GF-D8 (cell line): ENCODE data around the gene ITPR1.

ENCODE experiments used
- DNase-seq: peaks from one replicate; lab custom pipeline; 2025; lab: John Stamatoyannopoulos, UW

Gene ITPR1

DNA sequence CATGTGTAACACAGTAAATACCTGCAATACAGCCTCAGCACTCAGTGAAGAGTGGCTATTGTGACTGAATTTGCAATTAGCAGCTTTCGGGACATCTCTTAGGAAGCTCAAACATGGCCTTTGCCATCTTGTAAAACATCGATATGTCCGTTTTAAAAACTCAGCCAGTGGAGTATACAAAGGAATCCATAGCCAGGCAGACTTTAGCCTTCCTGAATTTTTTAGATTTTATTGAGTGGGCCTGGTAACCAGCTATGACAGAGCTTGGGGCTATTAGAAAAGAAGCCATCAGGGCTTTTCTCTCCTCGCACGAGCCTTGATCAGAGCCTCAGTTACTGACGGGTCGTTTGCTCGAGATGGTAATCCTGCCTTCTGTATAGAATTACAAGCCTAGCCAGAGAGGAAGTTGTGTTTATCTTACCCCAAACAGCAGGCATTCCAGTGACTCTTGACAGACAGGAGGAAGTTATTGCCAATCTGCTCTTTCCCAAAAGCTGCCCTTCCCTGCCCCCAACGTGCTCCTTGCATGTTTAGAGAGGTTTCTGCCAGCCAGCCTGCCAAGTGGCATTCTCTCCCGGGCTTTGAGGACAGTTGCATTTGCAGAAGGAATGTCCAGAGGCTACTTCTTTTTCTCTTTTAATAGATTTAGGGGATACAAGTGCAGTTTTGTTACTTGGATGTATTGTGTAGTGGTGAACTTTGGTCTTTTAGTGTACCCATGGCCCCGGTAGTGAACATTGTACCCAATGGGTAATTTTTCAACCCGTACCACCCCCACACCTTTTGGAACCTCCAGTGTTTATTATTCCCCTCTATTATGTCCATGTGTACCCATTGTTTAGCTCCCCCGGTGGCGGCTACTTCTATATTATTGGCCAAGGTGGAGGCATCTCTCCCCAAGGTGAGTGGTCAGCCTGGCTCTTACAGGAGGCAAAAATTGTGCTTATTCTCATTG lies 40.6 kb downstream of the ITPR1 start:
- peak; percentile 96 for DNase-seq

DNA sequence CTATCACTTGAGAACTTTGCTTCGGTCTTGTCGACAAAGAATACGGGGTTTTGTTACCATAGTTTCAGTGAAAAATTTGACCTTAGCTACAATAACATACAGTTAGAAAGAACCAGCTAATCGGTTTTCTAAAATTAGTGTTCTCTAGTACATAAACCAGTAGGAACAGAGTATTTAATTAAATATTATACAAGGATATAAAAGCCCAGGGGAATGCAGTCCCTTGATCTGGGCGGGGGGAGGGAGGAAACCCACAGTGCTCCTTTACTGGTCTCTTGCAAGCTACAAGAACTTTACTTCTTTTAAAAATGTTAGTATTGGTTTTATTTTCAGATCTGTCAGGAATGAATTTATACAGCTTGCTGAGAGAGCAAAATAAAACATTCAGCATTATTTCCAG lies 41.8 kb downstream of the ITPR1 start:
- no peak for DNase-seq

DNA sequence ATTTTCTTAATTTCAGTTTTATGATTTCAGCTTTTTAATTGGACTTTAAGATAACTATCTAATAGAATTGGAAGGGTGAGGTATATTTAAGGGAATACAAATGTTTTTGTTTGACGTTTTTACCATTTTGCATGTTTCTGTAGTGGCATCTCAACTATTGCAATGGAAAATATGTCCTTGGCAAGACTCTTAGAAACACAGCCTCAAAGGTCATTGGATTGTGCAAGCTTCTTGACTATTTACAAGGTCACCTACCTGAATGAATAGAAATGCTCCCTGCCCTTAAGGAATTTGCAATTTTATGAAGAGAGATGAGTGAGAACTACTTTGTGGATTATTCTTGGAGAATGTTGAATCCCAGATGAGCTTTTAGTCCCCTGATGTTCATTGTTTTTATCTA lies 43.1 kb downstream of the ITPR1 start:
- no peak for DNase-seq

DNA sequence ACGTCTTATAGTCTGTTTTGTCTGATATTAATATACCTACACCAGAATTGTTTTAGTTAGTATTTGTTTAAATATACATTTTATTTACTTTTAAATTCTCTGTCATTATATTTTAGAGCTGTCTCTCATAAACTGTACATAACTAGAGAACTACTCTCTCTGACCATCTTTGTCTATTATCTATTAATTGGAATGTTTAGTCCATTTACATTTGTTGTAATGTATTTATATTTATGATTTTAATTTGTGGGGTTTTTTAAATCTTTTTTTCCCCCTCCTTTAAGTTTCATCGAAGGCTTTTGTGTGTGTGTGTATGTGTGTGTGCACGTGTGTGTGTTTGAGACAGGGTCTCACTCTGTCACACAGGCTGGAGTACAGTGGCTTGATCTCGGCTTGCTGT lies 47.1 kb downstream of the ITPR1 start:
- DNase-seq = no peak

DNA sequence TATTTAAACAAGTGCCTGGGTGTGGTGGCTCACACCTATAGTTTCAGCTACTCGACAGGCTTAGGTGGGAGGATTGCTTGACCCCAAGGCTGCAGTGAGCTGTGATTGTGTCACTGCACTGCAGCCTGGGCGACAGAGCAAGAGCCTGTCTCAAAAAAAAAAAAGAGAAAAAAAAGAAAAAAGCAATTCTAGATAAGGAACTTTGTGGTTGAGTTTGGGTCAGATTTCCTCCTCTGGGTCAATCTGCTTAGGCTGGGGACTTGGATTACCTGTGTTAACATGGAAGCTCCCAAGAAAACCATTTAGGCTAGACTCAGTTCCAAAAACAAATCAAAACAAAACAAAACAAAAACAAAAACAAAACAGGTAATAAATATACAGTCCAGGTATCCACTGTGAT lies 50.0 kb downstream of the ITPR1 start:
- DNase-seq = no peak

DNA sequence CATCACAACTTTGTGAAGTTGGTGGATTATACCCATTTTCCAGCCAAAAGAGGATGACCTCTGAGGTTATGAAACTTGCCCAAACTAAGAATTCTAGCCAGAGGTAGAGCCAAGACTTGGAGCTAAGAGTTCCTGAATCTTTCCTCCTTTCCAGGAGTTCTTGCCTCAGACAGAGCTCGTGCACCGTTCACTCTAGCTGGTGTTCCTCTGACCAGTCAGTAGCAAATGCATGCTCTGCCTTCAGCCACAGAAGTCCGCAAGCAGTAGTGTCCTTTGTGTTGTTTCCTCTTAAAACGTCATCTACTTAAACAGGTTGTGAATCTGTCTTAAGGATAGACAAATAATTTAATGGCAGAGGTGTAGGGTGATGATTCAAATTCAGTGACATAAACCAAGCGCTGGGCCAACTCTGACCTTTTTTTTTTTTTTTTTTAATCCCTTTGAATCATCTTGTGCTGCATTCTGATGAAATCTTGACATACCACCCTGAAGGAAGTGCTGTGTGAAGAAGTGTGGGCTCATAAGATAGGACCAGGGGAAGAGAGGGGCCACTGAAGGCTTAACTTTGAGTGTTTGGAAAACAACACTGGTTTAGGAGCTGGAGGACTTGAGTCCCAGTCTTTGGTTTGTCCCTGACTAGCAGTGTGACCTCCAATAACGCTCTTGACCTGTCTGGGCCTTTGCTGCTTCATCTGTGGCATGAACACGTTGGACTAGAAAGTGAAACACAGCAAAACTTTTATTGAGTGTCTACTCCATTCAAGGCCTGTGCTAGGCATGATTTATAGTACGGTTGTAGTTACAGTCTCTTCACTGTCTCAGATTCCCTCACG lies 53.4 kb downstream of the ITPR1 start:
- DNase-seq = no peak

DNA sequence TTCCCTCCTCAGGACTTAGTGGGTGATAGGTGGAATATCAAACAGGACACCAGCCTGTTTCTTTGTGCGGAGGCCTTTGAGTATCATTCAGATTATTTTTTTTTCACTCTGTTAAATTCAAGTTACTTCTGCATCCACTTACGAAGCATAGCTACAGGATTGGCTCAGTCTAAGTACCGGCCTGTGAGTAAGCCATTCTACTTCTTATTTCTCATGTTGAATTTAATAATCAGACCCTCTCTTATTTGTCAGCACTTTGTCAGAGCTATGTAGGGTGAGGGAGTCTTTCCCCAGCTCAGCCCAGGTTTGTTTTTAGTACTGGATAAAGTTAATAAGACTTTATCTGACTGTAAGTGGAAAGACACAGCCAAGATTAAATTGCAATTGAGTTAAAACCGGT lies 54.7 kb downstream of the ITPR1 start:
- no peak for DNase-seq

DNA sequence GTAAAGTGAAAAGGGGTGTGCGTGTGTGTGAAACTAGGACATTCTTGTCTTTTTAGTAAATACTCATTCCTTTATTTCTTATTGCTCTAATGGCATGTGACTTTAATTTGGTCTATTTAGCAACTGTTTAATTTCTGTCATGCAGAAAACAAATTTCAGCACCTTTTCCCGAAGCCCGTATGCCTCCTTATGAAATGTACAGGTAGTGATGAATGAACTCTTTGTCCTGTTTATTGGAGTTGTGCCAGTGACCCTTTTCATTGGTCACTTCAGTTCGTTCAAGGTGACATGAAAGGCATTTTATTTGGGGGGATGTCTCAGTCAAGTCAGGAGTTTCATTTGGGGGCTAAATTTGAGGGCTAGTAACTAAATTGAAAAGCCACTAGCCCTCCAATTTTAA lies 55.2 kb downstream of the ITPR1 start:
- DNase-seq = no peak

DNA sequence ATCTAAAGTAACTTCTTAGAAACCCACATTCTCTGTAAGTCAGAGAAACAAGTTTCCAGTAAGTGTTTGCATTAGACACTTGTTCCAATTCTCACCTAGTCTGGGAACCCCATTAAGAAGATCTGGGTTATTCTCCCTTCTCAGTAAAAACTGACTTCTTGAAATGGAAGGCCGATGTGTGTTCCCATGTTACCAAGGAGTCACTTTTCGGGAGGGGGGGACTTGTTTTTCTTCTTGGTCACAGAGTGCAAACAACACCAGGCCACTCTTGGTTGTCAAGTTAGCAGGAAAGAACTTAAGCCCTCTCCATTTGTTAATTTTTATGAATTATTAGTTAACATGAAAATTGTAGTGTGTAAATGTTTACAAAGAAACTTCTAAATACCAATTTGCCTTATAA lies 55.6 kb downstream of the ITPR1 start:
- DNase-seq = no peak

DNA sequence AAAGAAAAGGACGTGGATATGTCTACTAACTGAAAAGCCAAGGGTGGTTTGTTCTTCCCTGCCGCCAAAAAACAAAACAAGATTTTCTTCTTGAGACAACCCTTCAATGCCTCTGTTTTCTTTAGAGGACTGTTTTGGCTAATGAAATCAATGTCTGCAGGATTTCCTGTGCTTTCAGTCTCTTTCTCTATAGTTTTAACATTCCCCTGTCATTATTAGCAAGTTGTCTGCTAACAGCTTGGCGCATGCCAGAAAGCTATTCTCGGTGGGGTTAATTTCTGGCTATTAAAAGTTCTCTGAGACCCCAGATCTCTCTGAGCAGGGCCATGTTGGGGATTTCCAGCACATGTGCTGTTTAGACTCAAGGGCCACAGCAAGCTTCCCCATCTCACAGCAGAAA lies 56.7 kb downstream of the ITPR1 start:
- no peak for DNase-seq

DNA sequence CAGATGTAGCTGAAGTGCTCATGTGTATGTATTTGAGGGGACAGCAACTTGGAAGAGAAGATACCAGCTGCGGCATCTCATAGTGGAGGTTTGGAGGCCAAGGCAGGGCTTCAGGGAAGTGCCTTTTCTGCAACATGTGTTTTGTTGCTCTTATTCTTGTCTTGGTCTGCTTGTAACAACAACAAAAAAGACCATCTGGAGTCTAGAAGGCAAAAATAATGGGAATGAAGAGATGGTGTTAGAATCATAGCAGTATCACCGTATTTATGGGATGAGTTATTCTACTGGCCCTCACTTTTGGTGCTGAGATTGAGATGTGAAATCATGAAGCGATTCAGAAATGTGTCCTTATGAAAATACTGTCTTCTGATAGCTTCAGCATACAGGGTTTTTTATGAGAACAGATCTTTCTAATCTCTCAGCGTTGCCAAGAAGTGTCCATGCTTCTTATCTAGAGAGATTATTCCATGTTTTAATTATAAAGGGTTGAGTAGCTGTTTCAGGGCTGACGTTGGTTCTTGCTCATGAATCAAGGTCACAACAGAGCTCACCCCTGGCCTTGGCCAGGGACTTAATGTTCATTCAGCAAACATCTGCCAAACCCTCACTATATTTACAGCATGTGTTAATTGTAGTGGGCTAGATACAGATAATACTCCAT lies 58.0 kb downstream of the ITPR1 start:
- no peak for DNase-seq

DNA sequence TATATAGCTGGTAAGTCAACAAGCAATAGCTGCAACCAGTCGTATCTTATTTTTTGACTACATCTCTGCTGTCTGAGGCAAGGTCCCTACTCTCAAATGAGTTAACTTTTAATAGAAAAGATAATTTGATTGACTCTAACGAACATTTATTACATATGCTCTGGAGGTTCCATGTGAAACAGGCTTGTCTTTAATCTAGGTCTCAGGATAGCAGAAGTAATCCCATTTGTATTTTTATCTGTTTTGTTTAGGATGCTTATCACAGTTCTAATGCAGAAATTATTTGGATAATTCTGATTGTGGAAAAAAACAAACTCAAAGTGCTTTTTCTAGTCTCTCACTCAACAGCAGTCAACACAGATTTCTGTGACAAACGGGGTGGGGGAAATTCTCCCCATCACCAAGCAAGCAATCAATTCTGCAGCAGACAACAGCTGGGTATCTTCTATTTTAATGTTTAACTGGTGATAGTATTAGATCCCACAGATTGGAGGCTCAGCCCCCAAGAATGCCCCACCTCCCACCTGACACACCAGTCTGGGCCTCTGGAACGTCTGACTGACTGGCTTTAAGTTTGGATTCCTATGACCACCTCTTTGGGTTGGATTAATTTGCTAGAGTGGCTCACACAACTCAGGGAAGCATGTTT lies 58.8 kb downstream of the ITPR1 start:
- DNase-seq = no peak

DNA sequence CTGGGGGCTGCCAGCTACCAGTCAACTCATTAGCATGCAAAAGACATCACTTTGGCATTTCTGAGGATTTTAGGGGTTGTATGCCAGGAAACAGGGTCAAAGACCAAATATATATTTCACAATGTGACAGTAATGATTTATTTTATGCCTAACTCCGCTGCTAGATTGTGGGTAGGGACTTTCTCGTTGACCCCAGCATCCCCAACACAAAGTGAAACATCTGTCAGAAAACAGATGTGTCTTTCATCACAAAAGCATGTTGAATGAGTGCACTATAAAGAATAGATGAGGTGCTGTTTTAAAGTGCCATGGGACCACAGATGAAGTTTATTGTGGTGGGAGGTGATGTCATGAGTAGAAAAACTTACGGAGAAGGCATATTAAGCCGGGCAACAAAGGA lies 59.7 kb downstream of the ITPR1 start:
- no peak for DNase-seq

DNA sequence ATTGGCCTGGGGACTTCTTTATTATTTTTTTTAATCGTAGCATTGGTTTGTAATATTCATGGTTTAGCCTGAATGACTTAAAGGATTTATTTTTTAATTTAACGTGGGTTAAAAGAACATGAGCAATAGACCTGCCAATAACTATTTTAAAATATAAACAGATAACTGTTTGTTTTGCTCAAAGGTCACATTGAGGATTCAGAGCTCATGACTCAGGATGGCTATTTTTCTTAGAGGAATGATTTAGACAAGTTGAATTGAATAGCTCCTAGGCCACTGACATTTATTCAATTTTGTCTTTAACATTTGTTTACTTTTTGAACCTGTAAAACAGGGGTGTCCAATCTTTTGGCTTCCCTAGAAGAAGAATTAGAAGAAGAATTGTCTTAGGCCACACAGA lies 68.5 kb downstream of the ITPR1 start:
- DNase-seq = no peak

DNA sequence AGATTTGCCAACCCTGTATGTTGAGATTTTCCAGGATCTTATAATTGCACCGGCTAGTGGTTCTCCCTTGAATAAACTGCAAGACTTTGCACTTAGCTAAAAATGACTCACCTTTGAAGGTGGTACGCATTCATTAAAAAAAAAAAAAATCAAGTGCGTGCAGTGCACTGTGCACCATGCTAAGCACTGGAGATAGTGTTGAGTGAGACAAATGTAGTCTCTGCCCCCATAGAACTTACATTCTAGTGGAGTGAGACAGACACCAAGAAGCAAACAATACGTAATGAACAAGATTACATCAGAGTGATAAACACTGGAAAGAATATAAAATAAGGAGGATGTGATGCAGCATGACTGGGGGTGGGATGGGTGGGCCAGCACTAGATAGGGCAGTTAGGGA lies 69.4 kb downstream of the ITPR1 start:
- DNase-seq = no peak

DNA sequence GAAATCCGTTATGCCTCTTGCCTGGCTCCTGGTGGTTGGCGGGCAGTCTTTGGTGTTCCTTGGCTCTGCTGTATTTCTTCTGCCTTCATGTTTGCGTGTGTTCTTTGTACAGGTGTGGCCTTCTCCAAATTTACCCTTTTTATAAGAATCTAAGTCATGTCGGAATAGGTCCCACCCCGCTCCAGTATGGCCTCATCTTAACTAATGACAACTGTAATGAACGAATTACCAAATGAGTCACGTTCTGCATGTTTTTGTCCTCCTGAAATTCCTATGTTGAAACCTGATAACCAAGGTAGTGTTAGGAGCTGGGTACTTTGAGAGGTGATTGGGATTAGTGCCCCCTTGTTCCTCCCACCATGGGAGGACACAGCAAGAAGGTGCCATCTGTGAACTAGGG lies 71.1 kb downstream of the ITPR1 start:
- no peak for DNase-seq

DNA sequence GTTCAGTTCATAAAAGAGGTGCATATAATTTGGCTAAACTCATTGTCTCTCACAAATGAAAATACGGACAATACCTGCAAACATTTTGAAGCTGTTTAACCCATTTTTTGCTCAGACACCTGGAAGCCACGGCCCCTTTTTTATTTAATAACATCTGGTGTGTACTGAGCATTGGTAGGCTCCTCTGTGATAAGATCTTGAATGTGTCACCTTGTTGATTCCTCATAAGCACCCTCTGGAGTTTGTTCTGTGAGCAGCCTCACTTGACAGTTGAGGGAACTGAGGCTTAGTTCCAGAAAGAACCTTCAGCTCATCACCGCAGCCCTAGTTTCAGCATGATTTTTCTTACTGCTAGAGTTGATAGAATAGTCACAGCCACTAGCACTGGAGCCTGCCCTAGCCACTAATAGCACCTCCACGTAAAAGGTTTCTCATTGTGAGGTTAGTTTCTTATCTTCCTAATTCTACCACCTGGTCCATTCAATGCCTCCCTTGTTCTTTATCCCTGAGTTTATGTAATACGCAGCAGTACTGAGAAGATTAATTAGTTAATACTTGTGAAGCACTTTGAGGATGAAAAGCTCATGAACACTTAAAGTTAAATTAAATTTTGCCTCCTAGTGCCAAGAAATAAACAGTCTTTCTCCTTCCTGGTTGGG lies 71.9 kb downstream of the ITPR1 start:
- no peak for DNase-seq

DNA sequence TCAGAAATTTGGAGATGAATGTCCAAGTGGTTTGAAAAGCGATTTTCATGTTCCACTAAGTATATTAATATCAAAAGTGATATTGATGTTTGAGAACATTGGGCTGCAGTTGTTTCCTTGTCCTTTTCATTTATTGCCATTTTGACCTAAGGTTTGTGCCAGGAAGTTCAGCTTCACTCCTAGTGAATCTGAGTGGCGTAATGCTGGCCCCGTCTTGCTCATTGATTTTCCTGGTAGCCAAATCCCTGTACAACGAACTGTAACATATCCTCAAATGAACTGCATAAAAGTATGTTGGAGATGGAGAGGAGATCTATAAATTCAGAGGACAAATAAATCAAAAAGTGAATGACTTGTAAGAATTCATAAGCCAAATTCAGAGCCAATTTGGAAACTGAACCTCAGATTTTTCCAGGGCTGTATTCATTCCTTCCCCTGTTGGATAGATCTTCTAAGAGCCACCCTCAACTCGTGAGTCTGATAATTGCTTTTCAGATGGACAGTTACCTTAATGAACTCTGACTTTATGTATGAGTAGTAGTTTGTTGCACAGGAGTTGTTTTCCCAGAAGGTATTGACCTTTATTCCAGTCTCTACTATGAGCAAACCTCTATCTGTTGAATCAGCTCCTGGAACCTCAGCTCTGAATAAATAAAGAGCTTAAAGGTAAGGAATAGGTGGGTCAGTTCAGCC lies 72.8 kb downstream of the ITPR1 start:
- DNase-seq = no peak

DNA sequence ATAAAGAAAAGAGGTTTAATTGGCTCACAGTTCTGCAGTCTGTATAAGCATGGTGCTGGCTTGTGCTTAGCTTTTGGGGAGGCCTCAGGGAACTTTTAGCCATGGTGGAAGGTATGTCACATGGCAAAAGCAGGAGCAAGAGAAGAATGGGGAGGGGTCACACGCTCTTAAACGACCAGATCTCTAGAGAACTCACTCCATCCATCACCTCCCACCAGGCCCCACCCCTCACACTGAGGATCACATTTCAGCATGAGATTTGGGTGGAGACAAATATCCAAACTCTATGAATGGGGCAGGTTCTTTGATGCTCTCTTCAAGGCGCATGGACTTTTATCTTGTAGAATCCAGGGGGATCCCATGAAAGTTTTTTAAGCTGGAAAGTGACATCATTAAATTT lies 75.7 kb downstream of the ITPR1 start:
- DNase-seq = no peak

DNA sequence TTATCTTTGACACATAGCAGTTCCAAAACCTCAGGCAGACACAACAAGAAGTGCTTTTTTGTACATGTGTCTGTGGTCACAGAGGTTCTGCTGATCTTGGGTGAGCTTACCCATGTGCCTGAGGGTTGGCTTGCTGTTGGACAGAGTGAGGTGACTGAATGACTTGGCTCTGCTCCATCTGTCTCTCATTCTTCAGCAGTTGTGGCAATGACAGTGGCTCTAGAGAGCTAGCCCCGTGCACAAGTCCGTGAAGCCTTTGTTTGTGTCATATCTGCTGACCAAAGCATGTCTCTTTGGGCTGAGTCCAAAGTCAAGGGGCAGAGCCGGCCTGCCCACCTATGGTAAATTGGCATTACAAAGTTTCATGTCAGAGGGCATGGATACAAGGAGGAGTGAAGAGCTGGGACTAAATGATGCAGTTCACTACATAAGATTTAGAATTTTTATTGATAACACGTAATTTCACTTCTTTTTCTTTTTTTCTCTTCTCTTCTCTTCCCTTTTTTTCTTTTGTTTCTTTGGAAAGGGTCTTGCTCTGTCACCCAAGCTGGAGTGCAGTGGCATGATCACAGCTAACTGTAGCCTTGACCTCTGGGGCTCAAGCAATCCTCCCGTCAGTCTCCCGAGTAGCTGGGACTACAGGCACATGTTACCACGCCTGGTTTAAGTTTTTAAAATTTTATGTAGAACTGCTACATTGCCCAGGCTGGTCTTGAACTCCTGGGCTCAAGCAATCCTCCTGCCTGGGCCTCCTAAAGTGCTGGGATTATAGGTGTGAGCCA lies 77.9 kb downstream of the ITPR1 start:
- no peak for DNase-seq
